ENCODE data around the gene SSUH2.

The SSUH2 gene

DNA sequence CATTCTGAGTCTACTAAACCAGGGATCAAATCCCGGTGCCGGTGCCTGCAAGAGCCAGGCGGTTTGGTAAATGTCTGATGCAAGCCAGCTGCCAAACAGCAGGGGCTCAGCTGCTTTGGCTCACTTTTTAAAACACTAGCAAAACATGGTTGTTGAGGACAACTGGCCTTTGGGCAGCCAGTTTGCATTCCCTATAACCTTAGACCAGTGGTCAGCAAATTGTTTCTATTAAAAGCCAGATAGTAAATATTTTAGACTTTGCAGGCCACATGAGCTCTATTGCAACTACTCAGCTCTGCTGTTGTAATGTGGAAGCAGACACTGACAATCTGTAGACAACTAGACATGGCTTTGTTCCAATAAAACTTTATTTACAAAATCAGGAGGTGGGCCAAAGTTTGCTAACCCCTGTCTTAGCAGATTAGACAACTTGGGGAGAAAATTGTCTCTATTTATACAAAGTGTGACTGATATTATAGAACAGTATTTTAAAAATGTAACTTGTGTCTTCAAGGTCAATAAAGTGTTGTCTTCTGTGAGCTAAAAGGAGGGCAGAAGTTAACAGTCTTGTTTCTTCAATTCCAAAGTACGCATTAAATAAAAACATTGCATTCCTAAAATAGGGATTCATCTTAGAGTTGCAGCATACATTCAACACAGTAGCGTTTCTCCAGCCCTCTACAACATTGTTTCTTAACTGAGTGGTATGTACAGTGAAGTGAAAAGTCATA lies 67.6 kb downstream of the SSUH2 start:
- H3K9me3 ChIP-seq (ENCODE audit: control insufficient read depth, insufficient read depth, low read depth, low read length) = no peaks in the 10 kb centered on the region
- H3K4me3 ChIP-seq (ENCODE audit: low read depth, low read length) = no peak overlapping the region
- no peaks in the 10 kb centered on the region for H3K27me3 ChIP-seq (ENCODE audit: control insufficient read depth, insufficient read depth, low read length)
- H3K4me1 ChIP-seq (ENCODE audit: control insufficient read depth, insufficient read depth, low read length) = no peaks in the 10 kb centered on the region
- H3K27ac ChIP-seq (ENCODE audit: low read depth, low read length) = no peak overlapping the region
- H3K9ac ChIP-seq (ENCODE audit: low read length) = no peak overlapping the region
- no peaks in the 10 kb centered on the region; the same call in 1 of the 2 replicates for H3K36me3 ChIP-seq (ENCODE audit: control insufficient read depth, insufficient read depth, low read length)

DNA sequence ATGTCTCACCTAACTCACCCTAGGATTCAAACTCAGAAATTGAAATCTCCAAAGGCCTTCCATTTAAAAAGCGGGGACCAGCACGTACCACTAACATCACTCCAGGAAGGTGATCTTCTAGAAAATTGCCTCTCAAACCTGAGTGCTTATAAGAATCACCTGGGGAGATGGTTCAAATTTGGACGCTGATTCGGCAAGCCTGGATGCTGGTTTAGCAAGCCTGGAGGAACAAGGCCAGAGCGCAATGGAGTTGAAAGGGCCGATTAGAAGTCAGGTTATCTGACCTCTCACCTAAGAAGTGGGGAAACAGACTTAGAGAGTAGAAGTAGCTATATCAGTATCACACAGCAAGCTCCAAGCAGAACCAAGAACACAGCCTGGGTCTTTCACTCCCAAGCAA lies 68.2 kb downstream of the SSUH2 start:
- Histone ChIP-seq H3K4me1 (ENCODE audit: control insufficient read depth, insufficient read depth, low read length) (no peaks in the 10 kb centered on the region), H3K27me3 (ENCODE audit: control insufficient read depth, insufficient read depth, low read length) (no peaks in the 10 kb centered on the region), H3K27ac (ENCODE audit: low read depth, low read length) (no peak overlapping the region), H3K36me3 (ENCODE audit: control insufficient read depth, insufficient read depth, low read length) (no peaks in the 10 kb centered on the region; the same call in 1 of the 2 replicates), H3K9ac (ENCODE audit: low read length) (no peak overlapping the region), H3K9me3 (ENCODE audit: control insufficient read depth, insufficient read depth, low read depth, low read length) (no peaks in the 10 kb centered on the region), H3K4me3 (ENCODE audit: low read depth, low read length) (no peak overlapping the region)

DNA sequence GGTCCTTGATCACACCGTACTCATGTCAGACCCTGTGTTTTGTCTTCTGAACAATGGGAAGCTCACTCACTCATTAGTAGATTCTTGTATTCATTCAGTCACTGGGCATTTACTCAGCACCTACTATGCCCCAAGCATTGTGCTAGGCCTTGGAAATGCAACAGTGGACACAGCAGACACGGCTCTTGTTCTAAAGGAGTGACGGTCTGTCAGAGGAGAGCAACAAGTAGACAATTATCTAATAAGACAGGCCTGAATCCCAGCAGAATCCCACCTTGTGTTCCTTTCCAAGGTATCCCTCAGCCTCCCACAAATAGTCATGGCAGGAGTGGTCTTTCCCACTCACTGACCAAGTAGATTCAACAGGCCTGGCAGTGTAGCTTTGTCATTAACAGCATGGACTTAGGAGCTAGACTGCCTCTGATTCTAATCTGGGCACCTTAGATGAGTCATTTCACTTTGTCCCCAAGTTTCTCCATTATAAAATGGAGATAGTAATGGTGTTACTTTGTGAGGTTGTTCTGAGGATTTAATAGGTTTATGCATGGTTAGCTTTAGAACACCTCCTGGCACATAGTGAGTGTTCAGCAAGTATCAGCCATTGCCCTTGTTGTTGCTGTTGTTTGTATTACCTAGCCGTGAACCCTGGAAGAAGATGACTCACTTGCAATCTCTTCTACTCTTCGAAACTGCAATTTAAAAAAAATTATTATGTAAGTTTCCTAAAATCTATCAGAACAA lies 69.1 kb downstream of the SSUH2 start:
- H3K36me3 ChIP-seq (ENCODE audit: control insufficient read depth, insufficient read depth, low read length) = peaks cover 4% of the 10 kb centered on the region; the same call in 1 of the 2 replicates
- no peaks in the 10 kb centered on the region for H3K4me1 ChIP-seq (ENCODE audit: control insufficient read depth, insufficient read depth, low read length)
- no peaks in the 10 kb centered on the region for H3K27me3 ChIP-seq (ENCODE audit: control insufficient read depth, insufficient read depth, low read length)
- H3K27ac ChIP-seq (ENCODE audit: low read depth, low read length) = no peak overlapping the region
- H3K4me3 ChIP-seq (ENCODE audit: low read depth, low read length) = no peak overlapping the region
- H3K9ac ChIP-seq (ENCODE audit: low read length) = no peak overlapping the region
- no peaks in the 10 kb centered on the region for H3K9me3 ChIP-seq (ENCODE audit: control insufficient read depth, insufficient read depth, low read depth, low read length)

DNA sequence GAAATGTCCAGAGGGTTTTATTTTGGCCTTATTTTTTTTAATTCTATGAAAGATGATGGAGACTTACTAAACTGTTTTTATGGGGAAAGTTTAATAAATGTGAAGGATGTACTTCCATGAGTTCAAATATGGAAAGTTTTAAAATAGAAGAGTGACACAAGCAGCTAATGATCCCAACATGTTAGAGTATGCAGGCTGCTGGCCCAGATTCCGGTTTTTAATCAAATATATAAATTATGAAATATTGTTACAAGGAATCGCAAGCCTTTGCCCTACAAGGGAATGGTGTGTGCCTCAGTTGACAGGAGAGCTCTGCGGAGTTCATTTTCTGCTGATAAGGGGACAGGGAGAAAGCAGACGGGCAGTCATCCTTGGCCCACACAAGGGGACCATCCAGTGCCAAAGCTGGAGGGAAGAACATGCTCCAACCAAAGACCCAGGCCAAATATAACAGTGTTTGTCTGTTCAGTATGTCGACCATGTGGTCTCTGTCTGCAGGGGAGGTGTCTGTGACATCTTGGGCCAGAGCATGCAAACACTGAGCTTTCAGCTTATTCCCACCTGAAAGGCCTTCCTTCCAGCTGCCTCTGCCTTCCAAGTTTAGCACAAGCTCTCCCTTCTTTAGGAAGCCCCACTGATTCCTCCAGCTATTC lies 69.8 kb downstream of the SSUH2 start:
- Histone ChIP-seq H3K9me3 (ENCODE audit: control insufficient read depth, insufficient read depth, low read depth, low read length) (no peaks in the 10 kb centered on the region), H3K4me1 (ENCODE audit: control insufficient read depth, insufficient read depth, low read length) (no peaks in the 10 kb centered on the region), H3K9ac (ENCODE audit: low read length) (no peak overlapping the region)

DNA sequence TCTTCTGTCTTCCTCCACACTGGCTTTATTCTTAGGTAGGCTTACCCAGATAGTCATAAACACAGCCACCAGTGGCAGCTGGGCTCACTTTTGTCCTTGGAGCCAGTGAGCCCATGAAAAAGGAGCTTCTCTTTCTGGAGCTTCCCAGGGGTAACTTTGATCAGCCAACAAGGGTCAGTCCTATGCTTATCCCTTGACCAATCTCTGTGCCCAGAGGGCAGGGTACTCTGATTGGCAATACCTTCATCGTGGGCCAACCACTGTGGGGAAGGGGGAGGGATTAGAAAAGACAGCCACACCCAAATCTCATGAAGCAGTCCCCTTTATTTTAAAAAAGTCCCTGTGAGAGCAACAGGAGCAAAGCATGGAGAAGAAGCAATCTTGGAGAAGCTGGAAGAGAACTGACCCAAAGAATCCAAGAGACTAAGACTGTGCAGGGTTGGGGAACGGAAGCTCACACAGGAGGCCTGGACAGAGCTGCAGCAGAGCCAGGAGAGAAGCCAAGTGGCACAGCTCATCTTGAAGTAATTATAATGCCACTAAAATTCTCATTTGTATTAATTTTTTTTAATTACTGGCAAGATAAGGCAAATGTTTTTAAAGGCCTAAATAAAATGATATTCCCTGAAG lies 70.4 kb downstream of the SSUH2 start:
- Histone ChIP-seq H3K9ac (ENCODE audit: low read length) (no peak overlapping the region), H3K27ac (ENCODE audit: low read depth, low read length) (no peak overlapping the region), H3K36me3 (ENCODE audit: control insufficient read depth, insufficient read depth, low read length) (peaks cover 8% of the 10 kb centered on the region; the same call in 1 of the 2 replicates), H3K9me3 (ENCODE audit: control insufficient read depth, insufficient read depth, low read depth, low read length) (no peaks in the 10 kb centered on the region), H3K4me1 (ENCODE audit: control insufficient read depth, insufficient read depth, low read length) (no peaks in the 10 kb centered on the region), H3K27me3 (ENCODE audit: control insufficient read depth, insufficient read depth, low read length) (no peaks in the 10 kb centered on the region), H3K4me3 (ENCODE audit: low read depth, low read length) (no peak overlapping the region)

More for the DNA sequence above, 69.8 kb downstream of the SSUH2 start:
- H3K27ac ChIP-seq (ENCODE audit: low read depth, low read length) = no peak overlapping the region
- H3K27me3 ChIP-seq (ENCODE audit: control insufficient read depth, insufficient read depth, low read length) = no peaks in the 10 kb centered on the region
- H3K36me3 ChIP-seq (ENCODE audit: control insufficient read depth, insufficient read depth, low read length) = peaks cover 4% of the 10 kb centered on the region; the same call in 1 of the 2 replicates
- no peak overlapping the region for H3K4me3 ChIP-seq (ENCODE audit: low read depth, low read length)

DNA sequence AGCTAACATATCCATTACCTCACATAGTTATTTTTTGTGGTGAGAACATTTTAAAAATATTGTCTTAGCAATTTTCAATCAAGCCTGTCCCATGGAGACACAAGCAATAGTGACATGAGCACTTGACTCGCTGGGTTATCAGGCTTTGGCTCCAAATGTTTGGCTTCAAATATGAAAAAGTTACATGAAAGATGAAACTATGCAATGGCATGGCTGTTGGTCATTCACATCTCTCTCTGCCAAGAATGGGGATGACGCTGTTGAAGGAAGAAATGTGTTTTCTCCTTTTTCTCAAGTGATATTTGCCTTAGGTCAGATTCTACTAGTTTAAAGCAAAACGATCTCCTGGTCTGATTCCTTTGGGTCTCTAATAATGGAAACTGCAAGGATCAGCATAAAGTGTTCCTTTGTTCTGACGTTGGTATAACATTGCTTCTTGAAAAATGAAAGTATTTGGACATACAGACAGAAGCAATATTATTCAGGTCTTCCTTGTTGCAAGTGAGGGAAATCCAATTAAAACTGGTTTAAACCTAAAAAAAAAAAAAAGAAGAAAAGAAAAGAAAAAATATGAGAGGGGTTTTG lies 71.2 kb downstream of the SSUH2 start:
- no peaks in the 10 kb centered on the region for H3K27me3 ChIP-seq (ENCODE audit: control insufficient read depth, insufficient read depth, low read length)
- H3K9ac ChIP-seq (ENCODE audit: low read length) = no peak overlapping the region
- H3K4me1 ChIP-seq (ENCODE audit: control insufficient read depth, insufficient read depth, low read length) = no peaks in the 10 kb centered on the region
- H3K27ac ChIP-seq (ENCODE audit: low read depth, low read length) = no peak overlapping the region
- H3K9me3 ChIP-seq (ENCODE audit: control insufficient read depth, insufficient read depth, low read depth, low read length) = no peaks in the 10 kb centered on the region
- H3K36me3 ChIP-seq (ENCODE audit: control insufficient read depth, insufficient read depth, low read length) = peaks cover 13% of the 10 kb centered on the region
- no peak overlapping the region for H3K4me3 ChIP-seq (ENCODE audit: low read depth, low read length)

DNA sequence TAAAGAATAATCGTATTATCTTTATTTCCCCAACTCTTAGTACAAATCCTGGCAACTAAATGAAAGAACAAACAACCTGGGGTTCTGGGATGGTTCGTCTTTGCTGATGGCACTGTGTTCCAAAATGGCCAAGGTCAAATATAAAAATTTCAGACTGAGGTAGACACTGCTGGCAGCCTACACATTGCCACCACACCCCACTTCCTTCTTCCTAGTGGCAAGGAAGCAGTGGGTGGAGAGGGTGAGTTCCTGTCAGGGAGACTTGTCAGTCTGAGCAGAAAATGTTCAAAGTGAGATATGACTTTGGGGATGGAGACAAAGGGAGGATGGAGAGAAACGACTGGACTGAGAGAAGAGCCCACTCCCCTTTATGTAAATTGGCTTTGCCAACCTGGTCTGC lies 73.3 kb downstream of the SSUH2 start:
- H3K4me3 ChIP-seq (ENCODE audit: low read depth, low read length) = no peak overlapping the region
- peaks cover 25% of the 10 kb centered on the region for H3K36me3 ChIP-seq (ENCODE audit: control insufficient read depth, insufficient read depth, low read length)
- H3K27ac ChIP-seq (ENCODE audit: low read depth, low read length) = no peak overlapping the region
- no peaks in the 10 kb centered on the region for H3K4me1 ChIP-seq (ENCODE audit: control insufficient read depth, insufficient read depth, low read length)
- H3K9me3 ChIP-seq (ENCODE audit: control insufficient read depth, insufficient read depth, low read depth, low read length) = no peaks in the 10 kb centered on the region
- H3K27me3 ChIP-seq (ENCODE audit: control insufficient read depth, insufficient read depth, low read length) = no peaks in the 10 kb centered on the region
- H3K9ac ChIP-seq (ENCODE audit: low read length) = no peak overlapping the region

All from HUES6 (cell line).